GM10266 (cell line): ENCODE measurements around the gene PIGC.

Experiments used
- DNase-seq: peaks from one replicate; pipeline ENCODE4 v3.0.0; 2012; ENCODE audit errors: extremely low spot score
- CTCF ChIP-seq: IDR thresholded peaks from 2 replicates; pipeline ENCODE4 v1.5.1; 2012; ENCODE audit warnings: mild to moderate bottlenecking, low read depth; ENCODE audit not compliant: control insufficient read depth, insufficient read depth; ENCODE audit errors: missing control alignments

The PIGC gene

DNA sequence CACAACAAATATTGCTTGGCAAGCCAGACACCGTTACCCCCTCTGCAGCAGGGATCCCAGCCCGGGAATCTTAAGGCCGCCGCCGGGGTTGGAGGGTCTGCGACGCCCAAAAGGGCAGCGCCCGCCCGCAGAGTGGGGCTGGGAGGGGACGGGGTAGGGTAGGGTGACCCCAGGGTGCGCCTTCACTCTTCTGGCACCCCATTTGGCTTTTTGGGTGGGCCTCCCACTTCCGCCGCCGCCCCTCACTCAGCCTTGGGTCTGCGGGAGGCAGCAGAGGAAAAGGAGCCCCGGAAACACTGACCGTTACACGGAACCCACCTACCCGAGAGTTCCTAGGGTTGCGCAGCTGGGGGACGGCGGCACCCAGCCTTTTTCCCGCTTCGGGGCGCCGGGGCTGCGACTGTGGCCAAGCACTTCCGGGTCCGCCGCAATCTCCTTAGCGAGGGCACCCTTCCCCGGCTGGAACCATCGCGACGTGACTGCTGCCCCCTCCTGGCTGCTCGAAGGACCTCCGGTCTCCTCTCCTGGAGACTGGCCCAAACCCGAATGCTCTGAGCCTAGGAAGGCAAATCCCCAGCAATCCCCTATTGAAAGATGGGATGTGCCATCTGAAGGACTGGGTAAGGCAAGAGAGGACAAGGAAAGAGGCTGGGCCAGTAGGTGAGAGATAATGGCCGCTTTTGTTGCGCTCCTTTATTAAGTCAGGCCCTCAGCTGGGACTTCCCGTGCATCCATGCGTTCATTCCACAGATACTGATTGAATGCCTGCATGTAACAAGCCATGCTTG lies at the start of gene PIGC:
TSS of gene PIGC (minus strand) at position 404 of the 788 bp plus-strand sequence. CDS start 1,447 bp downstream, outside the sequence.
- peak; percentile 95 for TF ChIP-seq CTCF
- DNase-seq, result peak; percentile 89

GRCh38 chr1:172492421-172492820 lies 48.6 kb upstream of the PIGC start:
- TF ChIP-seq CTCF, result no peak
- DNase-seq, result no peak

DNA sequence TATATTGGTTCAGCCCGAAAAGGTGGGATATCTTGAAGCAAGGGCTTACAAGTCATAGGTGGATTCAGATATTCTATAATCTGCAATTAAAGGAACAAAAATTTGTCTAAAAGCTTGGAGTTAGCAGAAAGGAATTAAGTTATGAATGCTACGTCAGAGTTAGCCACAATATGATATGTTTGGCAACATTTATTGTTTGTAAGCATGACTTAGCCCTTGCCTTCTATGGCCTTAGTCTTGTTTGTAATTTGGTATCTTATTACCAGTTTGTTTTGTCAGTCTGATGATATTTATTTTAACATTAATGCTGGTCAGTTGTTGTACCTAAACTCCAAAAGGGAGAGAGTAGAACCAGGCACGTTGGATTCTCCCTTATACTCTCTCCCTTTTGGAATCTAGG lies 46.0 kb upstream of the PIGC start:
- TF ChIP-seq CTCF, result no peak
- DNase-seq, result no peak

- TF ChIP-seq CTCF, result no peak
- DNase-seq, result no peak
Observed at GRCh38 chr1:172488393-172488792, 44.5 kb upstream of the PIGC start.

DNA sequence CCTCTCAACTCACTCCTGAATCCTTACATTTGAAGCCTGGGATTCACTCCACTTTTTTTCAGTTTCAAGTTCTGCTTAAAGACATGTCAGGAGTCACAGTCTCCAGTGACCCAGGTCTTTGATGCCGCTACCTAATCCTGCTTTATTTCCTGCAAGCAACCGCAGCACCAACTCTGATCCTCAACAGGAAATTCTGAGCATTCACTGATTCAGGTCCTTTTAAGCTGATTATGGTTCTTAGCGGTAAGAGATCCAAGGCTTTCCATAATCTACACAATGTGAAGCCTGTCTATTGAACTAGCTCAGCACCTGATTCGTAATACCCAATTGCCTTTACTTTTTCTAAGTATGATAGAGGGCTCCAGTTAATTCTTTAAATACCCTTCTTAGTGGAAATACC lies 43.7 kb upstream of the PIGC start:
- TF ChIP-seq CTCF, result no peak
- no peak for DNase-seq

- no peak for TF ChIP-seq CTCF
- DNase-seq, result no peak
Observed at GRCh38 chr1:172486805-172487454, 43.1 kb upstream of the PIGC start.

- TF ChIP-seq CTCF, result no peak
- no peak for DNase-seq
Observed at GRCh38 chr1:172485626-172486025, 41.8 kb upstream of the PIGC start.
